ENCODE results near the gene COL25A1.
"Not testable (repeated sequence)": the region's sequence is repeated elsewhere in the genome, so short reads cannot be mapped to it uniquely, and the experiment has no call there.

Gene COL25A1

GRCh38 chr4:108906866-108907367, 395.5 kb downstream of the COL25A1 start:
- DNase-seq (ENCODE audit: low read depth): no peak

- DNase-seq (ENCODE audit: low read depth): no peak
Measured at GRCh38 chr4:108906006-108906405, 396.5 kb downstream of the COL25A1 start.

- no peak for DNase-seq (ENCODE audit: low read depth)
Measured at GRCh38 chr4:108903464-108904221, 398.8 kb downstream of the COL25A1 start.

GRCh38 chr4:108902769-108903168, 399.7 kb downstream of the COL25A1 start:
- DNase-seq (ENCODE audit: low read depth): no peak

GRCh38 chr4:108901291-108901690, 401.2 kb downstream of the COL25A1 start:
- DNase-seq (ENCODE audit: low read depth): no peak

- DNase-seq (ENCODE audit: low read depth): no peak
Measured at GRCh38 chr4:108900018-108900580, 402.4 kb downstream of the COL25A1 start.

GRCh38 chr4:108893468-108893867, 409.0 kb downstream of the COL25A1 start:
- DNase-seq (ENCODE audit: low read depth): no peak

GRCh38 chr4:108891896-108892590, 410.4 kb downstream of the COL25A1 start:
- DNase-seq (ENCODE audit: low read depth): no peak

- DNase-seq (ENCODE audit: low read depth): no peak
Measured at GRCh38 chr4:108890484-108890881, 412.0 kb downstream of the COL25A1 start.

- DNase-seq (ENCODE audit: low read depth): no peak
Measured at GRCh38 chr4:108889696-108890483, 412.6 kb downstream of the COL25A1 start.

GRCh38 chr4:108888769-108889168, 413.7 kb downstream of the COL25A1 start:
- no peak for DNase-seq (ENCODE audit: low read depth)

GRCh38 chr4:108887034-108887433, 415.4 kb downstream of the COL25A1 start:
- no peak for DNase-seq (ENCODE audit: low read depth)

GRCh38 chr4:108885211-108885610, 417.2 kb downstream of the COL25A1 start:
- no peak for DNase-seq (ENCODE audit: low read depth)

GRCh38 chr4:108884596-108884995, 417.9 kb downstream of the COL25A1 start:
- no peak for DNase-seq (ENCODE audit: low read depth)

GRCh38 chr4:108881986-108882385, 420.5 kb downstream of the COL25A1 start:
- no peak for DNase-seq (ENCODE audit: low read depth)

GRCh38 chr4:108881190-108881589, 421.3 kb downstream of the COL25A1 start:
- no peak for DNase-seq (ENCODE audit: low read depth)

GRCh38 chr4:108878806-108879205, 423.7 kb downstream of the COL25A1 start:
- no peak for DNase-seq (ENCODE audit: low read depth)

- DNase-seq (ENCODE audit: low read depth): no peak
Measured at GRCh38 chr4:108877821-108878220, 424.6 kb downstream of the COL25A1 start.

GRCh38 chr4:108874806-108875205, 427.7 kb downstream of the COL25A1 start:
- no peak for DNase-seq (ENCODE audit: low read depth)

GRCh38 chr4:108869970-108870369, 432.5 kb downstream of the COL25A1 start:
- not testable (repeated sequence) for DNase-seq (ENCODE audit: low read depth)

- DNase-seq (ENCODE audit: low read depth): no peak
Measured at GRCh38 chr4:108868606-108869227, 433.7 kb downstream of the COL25A1 start.

GRCh38 chr4:108867476-108867875, 435.0 kb downstream of the COL25A1 start:
- no peak for DNase-seq (ENCODE audit: low read depth)

Measured in T follicular helper cell (primary cell).